GM23338 (cell line): ENCODE results near the gene KCNMB1. TPM values are rescaled to one million over a fixed set of nuclear protein-coding genes. Genes with fewer than 3 reads are reported as not detected.

Experiments used
- ATAC-seq: fragments of 200-7000 bp; cut with Tn5 transposase; 3 replicates; pipeline ENCODE4 v1.9.1; 2020
- DNase-seq: peaks from one replicate; pipeline ENCODE4 v3.0.0-alpha.2; 2015; ENCODE audit warnings: low spot score
- H2AFZ ChIP-seq: fragments of 200-600 bp; sonication (generic); 2 replicates; pipeline ENCODE4 v1.8.0; 2016; ENCODE audit warnings: antibody characterized with exemption, mild to moderate bottlenecking, moderate library complexity
- H3F3A ChIP-seq: fragments of 200-600 bp; sonication (generic); replicated peaks from 2 replicates; pipeline ENCODE4 v1.8.0; 2017; ENCODE audit warnings: antibody characterized with exemption, mixed run types, low read depth
- H3K27ac ChIP-seq: fragments of 200-600 bp; sonication (generic); 2 replicates; pipeline ENCODE4 v1.6.1; 2016; ENCODE audit warnings: low read depth
- H3K27me3 ChIP-seq: fragments of 200-600 bp; sonication (generic); 2 replicates; pipeline ENCODE4 v1.8.0; 2016; ENCODE audit warnings: mild to moderate bottlenecking, mixed run types, moderate library complexity; ENCODE audit not compliant: insufficient read depth
- H3K36me3 ChIP-seq: fragments of 200-600 bp; sonication (generic); 2 replicates; pipeline ENCODE4 v1.8.0; 2016; ENCODE audit warnings: mild to moderate bottlenecking; ENCODE audit not compliant: insufficient read depth
- H3K4me1 ChIP-seq: fragments of 200-600 bp; sonication (generic); 2 replicates; pipeline ENCODE4 v1.8.0; 2016; ENCODE audit warnings: mild to moderate bottlenecking, moderate library complexity; ENCODE audit not compliant: insufficient read depth
- H3K4me2 ChIP-seq: fragments of 200-600 bp; sonication (generic); 2 replicates; pipeline ENCODE4 v1.7.1; 2017; ENCODE audit warnings: mixed run types
- H3K4me3 ChIP-seq: fragments of 200-600 bp; sonication (generic); 2 replicates; pipeline ENCODE4 v1.6.1; 2016; ENCODE audit warnings: mixed run types
- H3K79me2 ChIP-seq: fragments of 200-600 bp; sonication (generic); replicated peaks from 2 replicates; pipeline ENCODE4 v1.8.0; 2017; ENCODE audit warnings: mild to moderate bottlenecking; ENCODE audit not compliant: insufficient read depth
- H3K9me2 ChIP-seq: fragments of 200-600 bp; sonication (generic); 2 replicates; pipeline ENCODE4 v1.8.0; 2017; ENCODE audit not compliant: insufficient read depth
- H4K20me1 ChIP-seq: fragments of 200-600 bp; sonication (generic); replicated peaks from 2 replicates; pipeline ENCODE4 v1.8.0; 2017; ENCODE audit warnings: mild to moderate bottlenecking; ENCODE audit not compliant: insufficient read depth
- H3K27ac Mint-ChIP-seq: 2 replicates; pipeline ENCODE4 v1.8.0; 2020; ENCODE audit warnings: inconsistent platforms, mild to moderate bottlenecking, moderate library complexity, mixed read lengths
- H3K27me3 Mint-ChIP-seq: 3 replicates; pipeline ENCODE4 v1.8.0; 2022; ENCODE audit warnings: low read depth, mild to moderate bottlenecking, moderate library complexity, mixed read lengths, inconsistent platforms; ENCODE audit not compliant: insufficient read depth, poor library complexity
- H3K36me3 Mint-ChIP-seq: 3 replicates; pipeline ENCODE4 v1.8.0; 2021; ENCODE audit warnings: low read depth, mild to moderate bottlenecking, inconsistent platforms, moderate library complexity, mixed read lengths
- H3K4me1 Mint-ChIP-seq: 3 replicates; pipeline ENCODE4 v1.8.0; 2020; ENCODE audit warnings: mild to moderate bottlenecking, inconsistent platforms, mixed read lengths
- H3K4me3 Mint-ChIP-seq: 3 replicates; pipeline ENCODE4 v1.8.0; 2021; ENCODE audit warnings: moderate library complexity, mild to moderate bottlenecking, inconsistent platforms, mixed read lengths
- H3K9me3 Mint-ChIP-seq: 3 replicates; pipeline ENCODE4 v1.8.0; 2020; ENCODE audit warnings: moderate library complexity, mild to moderate bottlenecking, inconsistent platforms, mixed read lengths
- CREB1 ChIP-seq: fragments of 250-450 bp; sonication (Bioruptor Pico); IDR thresholded peaks from 2 replicates; pipeline ENCODE4 v1.5.0; 2020; ENCODE audit warnings: low read depth, mild to moderate bottlenecking, moderate library complexity
- EZH2phosphoT487 ChIP-seq: fragments of 200-600 bp; sonication (generic); IDR thresholded peaks from one replicate; pipeline ENCODE4 v1.8.1; 2018; ENCODE audit warnings: antibody characterized with exemption; ENCODE audit not compliant: unreplicated experiment
- NANOG ChIP-seq: IDR thresholded peaks from 2 replicates; pipeline ENCODE4 v1.6.1; 2016; ENCODE audit warnings: antibody characterized with exemption, borderline replicate concordance
- REST ChIP-seq: IDR thresholded peaks from one replicate; pipeline ENCODE4 v1.6.1; 2018; ENCODE audit warnings: antibody characterized with exemption; ENCODE audit not compliant: unreplicated experiment
- ZNF331 ChIP-seq: fragments of 250-450 bp; sonication (Bioruptor Pico); IDR thresholded peaks from 2 replicates; pipeline ENCODE4 v1.5.0; 2020; ENCODE audit warnings: low read depth, mild to moderate bottlenecking, moderate library complexity
- ZNF462 ChIP-seq: fragments of 250-450 bp; sonication (Bioruptor Pico); IDR thresholded peaks from 2 replicates; pipeline ENCODE4 v1.5.0; 2020; ENCODE audit warnings: mild to moderate bottlenecking, moderate library complexity
- polyA plus RNA-seq: library from polyadenylated mRNA; unstranded; fragments of >200 nt; fragmentation: Nextera tagmentation; extraction: Ambion mirVana; gene quantifications from 2 replicates; pipeline ENCODE4 v1.2.1, GENCODE V29; 2016
- total RNA-seq: library from RNA; depleted of rRNA; stranded (reverse); fragments of >200 nt; shearing (Covaris generic); gene quantifications from 2 replicates; pipeline ENCODE4 v1.2.3, GENCODE V29; 2014

The KCNMB1 gene
- total and polyA plus RNA-seq, 2 experiments from 2014 or later: 0.17 to 0.19 TPM

- TF ChIP-seq NANOG (no peak), CREB1 (no peak), REST (no peak), ZNF331 (CRISPR knock-in tag) (no peak)
- peaks cover 3% of the 10 kb centered on the region; the same call in 1 of the 3 replicates for H3K4me1 Mint-ChIP-seq
- H3K9me3 Mint-ChIP-seq: no peaks in the 10 kb centered on the region
- no peak overlapping the region for H3K4me3 Mint-ChIP-seq
- no peak overlapping the region for H3K27ac ChIP-seq
- no peaks in the 10 kb centered on the region for H3K4me1 ChIP-seq
- H3K36me3 ChIP-seq: no peaks in the 10 kb centered on the region; the same call in 1 of the 2 replicates
- H3K9me2 ChIP-seq: no peaks in the 10 kb centered on the region
- no peaks in the 10 kb centered on the region for H3F3A ChIP-seq
- ATAC-seq (no peak), DNase-seq (no peak)
- no peaks in the 10 kb centered on the region for H3K27me3 ChIP-seq
- no peak overlapping the region for H3K4me2 ChIP-seq
- H3K4me3 ChIP-seq: no peak overlapping the region
- no peaks in the 10 kb centered on the region for H3K36me3 Mint-ChIP-seq
- H2AFZ ChIP-seq: no peak overlapping the region
- no peaks in the 10 kb centered on the region for H4K20me1 ChIP-seq
- H3K27me3 Mint-ChIP-seq: peaks cover 14% of the 10 kb centered on the region
- no peak overlapping the region for H3K27ac Mint-ChIP-seq
- no peaks in the 10 kb centered on the region for H3K79me2 ChIP-seq
These were observed 25.6 kb upstream of the KCNMB1 start for GRCh38 chr5:170414786-170415185.

GRCh38 chr5:170413897-170414296 is 24.7 kb upstream of the KCNMB1 start:
- Histone ChIP-seq H4K20me1 (no peaks in the 10 kb centered on the region), H2AFZ (no peak overlapping the region), H3F3A (no peaks in the 10 kb centered on the region), H3K79me2 (no peaks in the 10 kb centered on the region), H3K4me1 (no peaks in the 10 kb centered on the region; the same call in 1 of the 2 replicates), H3K27ac (no peak overlapping the region), H3K36me3 (no peaks in the 10 kb centered on the region; the same call in 1 of the 2 replicates), H3K9me2 (no peaks in the 10 kb centered on the region), H3K4me3 (no peak overlapping the region), H3K4me2 (no peak overlapping the region), H3K27me3 (no peaks in the 10 kb centered on the region)
- TF ChIP-seq NANOG (no peak), EZH2phosphoT487 (no peak), ZNF462 (CRISPR knock-in tag) (no peak)
- H3K4me3 Mint-ChIP-seq: no peak overlapping the region
- H3K27ac Mint-ChIP-seq: no peak overlapping the region
- H3K36me3 Mint-ChIP-seq: no peaks in the 10 kb centered on the region
- DNase-seq (no peak), ATAC-seq (no peak)
- no peaks in the 10 kb centered on the region for H3K9me3 Mint-ChIP-seq
- peaks cover 12% of the 10 kb centered on the region for H3K4me1 Mint-ChIP-seq
- H3K27me3 Mint-ChIP-seq: peaks cover 14% of the 10 kb centered on the region
